A673 (cell line): ENCODE results near the gene ABI3BP. TPM values are rescaled to one million over a fixed set of nuclear protein-coding genes. Genes with fewer than 3 reads are reported as not detected.

ENCODE experiments used
- BruUV-seq: library from RNA; stranded (reverse); fragments of 400-500 nt; replicated peaks from 2 replicates; lab custom pipeline; 2021; lab: Mats Ljungman, UMichigan
- CTCF ChIA-PET: fragments of 300-600 bp; sonication (Branson Sonifier 250); formaldehyde crosslinking; loops from one replicate; lab custom pipeline; 2022; ENCODE audit warnings: antibody characterized with exemption; lab: Charles Lee
- POLR2A ChIA-PET: fragments of 300-600 bp; sonication (Branson Sonifier 250); formaldehyde crosslinking; loops from one replicate; lab custom pipeline; 2022; ENCODE audit warnings: antibody characterized with exemption; ENCODE audit not compliant: low non-redundant PET; lab: Charles Lee
- DNase-seq: peaks from one replicate; pipeline ENCODE4 v3.0.0-alpha.2; 2015; ENCODE audit warnings: low spot score
- H3K27ac ChIP-seq: fragments of 200-600 bp; sonication (generic); 2 replicates; pipeline ENCODE4 v1.5.1; 2016; ENCODE audit warnings: mixed run types, low read depth, mild to moderate bottlenecking, mixed read lengths, antibody characterized with exemption, low read length; ENCODE audit not compliant: poor library complexity, severe bottlenecking
- H3K27me3 ChIP-seq: fragments of 200-600 bp; sonication (generic); replicated peaks from 2 replicates; pipeline ENCODE4 v1.6.1; 2017; ENCODE audit warnings: mixed run types, low read depth, mild to moderate bottlenecking, mixed read lengths, antibody characterized with exemption, low read length; ENCODE audit not compliant: insufficient read depth, poor library complexity
- H3K36me3 ChIP-seq: fragments of 200-600 bp; sonication (generic); 2 replicates; pipeline ENCODE4 v1.6.1; 2016; ENCODE audit warnings: mixed run types, mild to moderate bottlenecking, mixed read lengths, antibody characterized with exemption, low read length; ENCODE audit not compliant: insufficient read depth, poor library complexity, severe bottlenecking
- H3K4me1 ChIP-seq: fragments of 200-600 bp; sonication (generic); 2 replicates; pipeline ENCODE4 v1.6.1; 2017; ENCODE audit warnings: mixed run types, mild to moderate bottlenecking, mixed read lengths, antibody characterized with exemption, low read length; ENCODE audit not compliant: insufficient read depth, poor library complexity, severe bottlenecking
- H3K4me3 ChIP-seq: fragments of 200-600 bp; sonication (generic); 2 replicates; pipeline ENCODE4 v1.5.1; 2016; ENCODE audit warnings: low read depth, mixed run types, mild to moderate bottlenecking, mixed read lengths, low read length; ENCODE audit not compliant: poor library complexity, severe bottlenecking
- H3K9me3 ChIP-seq: fragments of 200-600 bp; sonication (generic); 2 replicates; pipeline ENCODE4 v1.6.1; 2016; ENCODE audit warnings: mixed run types, low read depth, mild to moderate bottlenecking, mixed read lengths, antibody characterized with exemption, low read length; ENCODE audit not compliant: poor library complexity, severe bottlenecking
- EZH2 ChIP-seq: fragments of 200-600 bp; sonication (generic); IDR thresholded peaks from 2 replicates; pipeline ENCODE4 v1.6.1; 2017; ENCODE audit warnings: borderline replicate concordance, low read depth, mild to moderate bottlenecking, mixed read lengths, antibody characterized with exemption, low read length; ENCODE audit not compliant: poor library complexity, severe bottlenecking
- intact Hi-C: fragments of 100-400 bp; cut with micrococcal nuclease; formaldehyde crosslinking; loops from one replicate; pipeline ENCODE4 v1.10.0; 2022; ENCODE audit not compliant: unreplicated experiment
- total RNA-seq: library from RNA; stranded (reverse); gene quantifications from 2 replicates; pipeline ENCODE4 v1.2.3, GENCODE V29; 2021
- TF ChIP-seq, protein P1 (sequence below): fragments of 300-800, 200-600 bp; sonication (generic); conservative IDR thresholded peaks from 2 replicates; pipeline ENCODE4 v1.5.1; 2017; ENCODE audit warnings: low read depth, mild to moderate bottlenecking, antibody characterized with exemption, low read length, moderate library complexity, mixed read lengths

The ABI3BP gene
- total RNA-seq, 1 experiment from 2014 or later = 5.2 TPM

- CTCF ChIA-PET = no interaction called here
- DNase-seq = no peak
- BruUV-seq = no TSS peak
These were observed 158.9 kb downstream of the ABI3BP start for GRCh38 chr3:100834332-100834731.

DNA sequence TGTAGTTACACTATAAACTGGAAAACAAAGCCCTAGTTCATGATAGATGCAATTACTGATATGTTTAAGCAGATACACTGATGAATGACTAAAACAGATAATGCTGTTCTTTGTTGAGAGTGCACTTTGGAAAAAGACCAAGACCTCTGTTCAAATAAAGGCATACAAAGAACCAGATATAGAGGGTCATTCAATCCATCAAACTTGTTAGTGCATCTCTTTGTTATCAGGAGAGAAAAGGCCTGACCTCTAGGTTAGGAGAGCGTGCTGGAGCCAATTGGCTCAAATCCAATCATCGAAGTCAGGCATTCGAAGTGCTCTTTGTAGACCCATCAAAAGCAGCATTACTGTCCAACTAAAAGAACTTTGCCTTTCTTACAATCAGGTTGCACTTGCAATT, 159.7 kb downstream of the ABI3BP start:
- H3K4me1 ChIP-seq = no peaks in the 10 kb centered on the region
- TF ChIP-seq, protein P1, sequence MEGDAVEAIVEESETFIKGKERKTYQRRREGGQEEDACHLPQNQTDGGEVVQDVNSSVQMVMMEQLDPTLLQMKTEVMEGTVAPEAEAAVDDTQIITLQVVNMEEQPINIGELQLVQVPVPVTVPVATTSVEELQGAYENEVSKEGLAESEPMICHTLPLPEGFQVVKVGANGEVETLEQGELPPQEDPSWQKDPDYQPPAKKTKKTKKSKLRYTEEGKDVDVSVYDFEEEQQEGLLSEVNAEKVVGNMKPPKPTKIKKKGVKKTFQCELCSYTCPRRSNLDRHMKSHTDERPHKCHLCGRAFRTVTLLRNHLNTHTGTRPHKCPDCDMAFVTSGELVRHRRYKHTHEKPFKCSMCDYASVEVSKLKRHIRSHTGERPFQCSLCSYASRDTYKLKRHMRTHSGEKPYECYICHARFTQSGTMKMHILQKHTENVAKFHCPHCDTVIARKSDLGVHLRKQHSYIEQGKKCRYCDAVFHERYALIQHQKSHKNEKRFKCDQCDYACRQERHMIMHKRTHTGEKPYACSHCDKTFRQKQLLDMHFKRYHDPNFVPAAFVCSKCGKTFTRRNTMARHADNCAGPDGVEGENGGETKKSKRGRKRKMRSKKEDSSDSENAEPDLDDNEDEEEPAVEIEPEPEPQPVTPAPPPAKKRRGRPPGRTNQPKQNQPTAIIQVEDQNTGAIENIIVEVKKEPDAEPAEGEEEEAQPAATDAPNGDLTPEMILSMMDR = no peak
- no peak for TF ChIP-seq EZH2
- ChIA-PET CTCF (no interaction called here), POLR2A (no interaction called here)
- no peak overlapping the region for H3K27ac ChIP-seq
- H3K27me3 ChIP-seq = peaks cover 4% of the 10 kb centered on the region
- no peaks in the 10 kb centered on the region for H3K9me3 ChIP-seq
- intact Hi-C loops = no loop called here
- no TSS peak for BruUV-seq
- no peak for DNase-seq
- no peaks in the 10 kb centered on the region for H3K36me3 ChIP-seq
- no peak overlapping the region for H3K4me3 ChIP-seq

More at GRCh38 chr3:100834332-100834731, 158.9 kb downstream of the ABI3BP start:
- intact Hi-C loops = no loop called here
- no peaks in the 10 kb centered on the region for H3K9me3 ChIP-seq
- POLR2A ChIA-PET = no interaction called here
- H3K27me3 ChIP-seq = peaks cover 4% of the 10 kb centered on the region
- H3K4me1 ChIP-seq = no peaks in the 10 kb centered on the region
- H3K36me3 ChIP-seq = no peaks in the 10 kb centered on the region
- TF ChIP-seq EZH2 = no peak
- TF ChIP-seq, protein P1 = no peak
- H3K27ac ChIP-seq = no peak overlapping the region
- H3K4me3 ChIP-seq = no peak overlapping the region

- ChIA-PET POLR2A (no interaction called here), CTCF (interaction anchor here (0.6 kb wide), 1 partner anchor 221 kb away, joined by 5 read pairs; no protein-coding TSS in a partner anchor)
- Histone ChIP-seq H3K36me3 (no peaks in the 10 kb centered on the region), H3K27ac (no peak overlapping the region), H3K4me3 (no peak overlapping the region), H3K4me1 (no peaks in the 10 kb centered on the region), H3K9me3 (no peaks in the 10 kb centered on the region), H3K27me3 (peaks cover 4% of the 10 kb centered on the region)
- no TSS peak for BruUV-seq
- no peak for DNase-seq
- TF ChIP-seq EZH2 = no peak
- TF ChIP-seq, protein P1 = no peak
- intact Hi-C loops = no loop called here
These were observed 161.6 kb downstream of the ABI3BP start for GRCh38 chr3:100831629-100832028.
